Naive thymus-derived CD4-positive, alpha-beta T cell (primary cell): ENCODE measurements around the gene ANKRA2. TPM values are rescaled to one million over a fixed set of nuclear protein-coding genes. Genes with fewer than 3 reads are reported as not detected.

ENCODE experiments used
- polyA plus RNA-seq, 2 donors: library from polyadenylated mRNA; unstranded; fragments of 300-500 nt; fragmentation: Illumina TruSeq; gene quantifications; one replicate each; pipeline ENCODE4 v1.2.3, GENCODE V29; 2021
- total RNA-seq, 6 experiments: library from RNA in 5 of 6; stranded (reverse) in 5 of 6; gene quantifications; 1 replicate in 5 of 6; 2 replicates in 1 of 6; pipeline ENCODE4 v1.2.3 and lab custom pipeline; 2021 to 2026

Gene ANKRA2
- total and polyA plus RNA-seq, 7 experiments from 2014 or later, result 19.6 to 57.8 (median 31.2) TPM

Other genes with a start within 250 kb of the ANKRA2 start
- under 1 TPM in 2 of 5 experiments, not detected in 3; 0.16 to 0.32 TPM for gene FOXD1, start 116.9 kb downstream of the ANKRA2 start, total RNA-seq
- gene FOXD1, start 116.9 kb downstream of the ANKRA2 start, polyA plus RNA-seq, result not detected
- gene BTF3, start 67.2 kb downstream of the ANKRA2 start, total RNA-seq, result 100 to 1,000 TPM; 557 to 758 (median 700) TPM
- 100 to 1,000 TPM; 693 to 843 TPM for gene BTF3, start 67.2 kb downstream of the ANKRA2 start, polyA plus RNA-seq
- 10 to 100 TPM; 23.6 to 46.5 (median 25.2) TPM for gene UTP15, start 104 bp upstream of the ANKRA2 start, total RNA-seq
- gene UTP15, start 104 bp upstream of the ANKRA2 start, polyA plus RNA-seq, result 1 to 10 TPM; 8.1 to 8.8 TPM
- gene ARHGEF28, start 60.6 kb upstream of the ANKRA2 start, total RNA-seq, result under 1 TPM in 2 of 5 experiments, not detected in 3; 0.03 to 0.47 TPM
- gene ARHGEF28, start 60.6 kb upstream of the ANKRA2 start, polyA plus RNA-seq, result not detected